GM21390 (cell line): ENCODE measurements around the gene CGB1.
"Not testable (repeated sequence)": the region's sequence is repeated elsewhere in the genome, so short reads cannot be mapped to it uniquely, and the experiment has no call there.

Source experiments
- ATAC-seq: cut with Tn5 transposase; IDR thresholded peaks from one replicate; pipeline ENCODE4 v1.9.1; 2021; ENCODE audit not compliant: unreplicated experiment

The CGB1 gene

GRCh38 chr19:49058562-49058961, 21.9 kb upstream of the CGB1 start:
- no peak for ATAC-seq

- no peak for ATAC-seq
Measured at GRCh38 chr19:49057636-49058234, 21.0 kb upstream of the CGB1 start, which contains the start of gene CGB7. Gene CGB7, minus strand, starts transcription at chr19:49057749. Its CDS starts 2,374 bp downstream, at chr19:49055375.

- not testable (repeated sequence) for ATAC-seq
Measured at GRCh38 chr19:49056902-49057596, 20.4 kb upstream of the CGB1 start.

GRCh38 chr19:49056101-49056901, 19.6 kb upstream of the CGB1 start:
- no peak for ATAC-seq

- ATAC-seq, result not testable (repeated sequence)
Measured at GRCh38 chr19:49050376-49051033, 13.8 kb upstream of the CGB1 start.

GRCh38 chr19:49049834-49050233, 13.1 kb upstream of the CGB1 start:
- not testable (repeated sequence) for ATAC-seq

GRCh38 chr19:49049011-49049410, 12.3 kb upstream of the CGB1 start, which contains the start of gene CGB8:
Gene CGB8, minus strand, starts transcription at chr19:49049111. Its CDS starts 372 bp downstream, at chr19:49048739.
- not testable (repeated sequence) for ATAC-seq

GRCh38 chr19:49043548-49043947, 6.9 kb upstream of the CGB1 start, which contains the start of gene CGB5:
Gene CGB5, plus strand, starts transcription at chr19:49043848. Its CDS starts 362 bp downstream, at chr19:49044210.
- ATAC-seq, result not testable (repeated sequence)

- not testable (repeated sequence) for ATAC-seq
Measured at GRCh38 chr19:49042666-49043065, 6.0 kb upstream of the CGB1 start.

- no peak for ATAC-seq
Measured at GRCh38 chr19:49042177-49042576, 5.5 kb upstream of the CGB1 start.

GRCh38 chr19:49039736-49040135, 3.0 kb upstream of the CGB1 start:
- not testable (repeated sequence) for ATAC-seq

GRCh38 chr19:49038557-49039276, 2.0 kb upstream of the CGB1 start:
- not testable (repeated sequence) for ATAC-seq

- not testable (repeated sequence) for ATAC-seq
Measured at GRCh38 chr19:49038111-49038510, 1.4 kb upstream of the CGB1 start.

- not testable (repeated sequence) for ATAC-seq
Measured at GRCh38 chr19:49031642-49032301, 4.9 kb downstream of the CGB1 start, which contains the start of gene CGB2. Gene CGB2, plus strand, starts transcription at chr19:49031890. Its CDS starts 206 bp downstream, at chr19:49032096.

- ATAC-seq, result not testable (repeated sequence)
Measured at GRCh38 chr19:49030323-49030722, 6.4 kb downstream of the CGB1 start.

GRCh38 chr19:49029749-49030148, 6.9 kb downstream of the CGB1 start:
- not testable (repeated sequence) for ATAC-seq

GRCh38 chr19:49028686-49029085, 8.0 kb downstream of the CGB1 start:
- not testable (repeated sequence) for ATAC-seq

- not testable (repeated sequence) for ATAC-seq
Measured at GRCh38 chr19:49025599-49025998, 11.1 kb downstream of the CGB1 start.

- ATAC-seq, result not testable (repeated sequence)
Measured at GRCh38 chr19:49025088-49025487, 11.6 kb downstream of the CGB1 start.
